Left colon (tissue), 2 donors: ENCODE data around the gene FCMR. TPM values are rescaled to one million over a fixed set of nuclear protein-coding genes. Genes with fewer than 3 reads are reported as not detected.

Experiments used
- ATAC-seq: fragments of 200-7000 bp; cut with Tn5 transposase; one replicate; pipeline ENCODE4 v1.9.1; 2020; ENCODE audit warnings: mild to moderate bottlenecking, moderate library complexity
- DNase-seq, 2 donors: peaks; one replicate each; pipeline ENCODE4 v3.0.0-alpha.2; 2020
- intact Hi-C, 2 donors: fragments of 100-400 bp; cut with DNase I in 1 of 2; cut with micrococcal nuclease in 1 of 2; formaldehyde crosslinking; loops; one replicate each; pipeline versions ENCODE4 v1.11.2 to v1.14.0; 2022; cut with DNase I, micrococcal nuclease
- total RNA-seq, 2 donors: library from RNA; stranded (reverse); fragmentation: NEBNext Ultra II Directional; extraction: Animal tissue kit (Norgen Biotek cat#: 25700); gene quantifications; one replicate each; pipeline ENCODE4 v1.2.1, GENCODE V29; 2021
- donor health status: DM: no; HTN: no; CAD: no.
- donor health status: DM: yes; HTN: yes; CAD: no.

The FCMR gene
- total RNA-seq, 2 donors from 2014 or later = 1.6 to 4.8 TPM

DNA sequence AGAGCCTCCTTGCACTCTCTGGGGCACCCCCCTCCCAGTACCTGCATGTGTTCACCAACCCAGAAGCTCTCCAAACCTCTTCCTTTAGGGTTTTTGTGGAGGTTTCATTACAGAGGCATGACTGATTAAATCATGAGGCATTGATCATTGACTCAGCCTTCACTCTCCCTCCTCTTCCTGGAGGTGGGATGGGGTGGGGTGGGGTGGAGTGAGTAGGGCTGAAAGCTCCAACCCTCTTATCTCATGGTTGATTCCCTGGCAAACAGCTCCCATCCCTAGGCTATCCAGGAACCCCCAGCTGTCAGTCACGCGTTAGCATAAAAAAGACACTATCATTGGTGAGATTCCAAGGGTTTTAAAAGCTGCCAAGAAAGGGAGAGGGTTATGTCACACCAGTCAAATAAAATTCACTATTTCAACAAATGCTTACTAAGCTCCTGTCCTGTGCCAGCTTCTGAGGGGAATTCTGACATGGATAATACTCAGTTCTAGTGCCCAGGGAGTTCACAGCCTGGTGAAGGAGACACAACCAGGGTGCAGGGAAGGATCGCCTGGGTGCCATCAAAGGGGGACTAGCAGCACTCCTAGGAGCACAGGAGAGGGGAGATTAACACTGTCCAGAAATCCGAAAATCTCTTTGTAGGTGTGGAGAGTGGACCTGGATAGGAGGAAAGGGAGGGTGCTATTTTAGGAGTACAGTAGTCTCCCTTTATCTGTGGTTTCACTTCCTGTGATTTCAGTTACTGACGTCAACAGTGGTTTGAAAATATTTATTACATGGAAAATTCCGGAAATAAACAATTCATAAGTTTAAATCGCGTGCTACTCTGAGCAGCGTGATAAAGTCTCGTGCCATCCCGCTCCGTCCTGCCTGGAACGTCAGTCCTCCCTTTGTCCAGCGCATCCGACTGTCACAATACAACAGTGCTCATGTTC, 31.3 kb downstream of the FCMR start:
- ATAC-seq (no peak), DNase-seq (peak in 1 of 2 donors; percentile 35)
- intact Hi-C loops = no loop called here

- intact Hi-C loops = no loop called here
- ATAC-seq (no peak), DNase-seq (no peak)
Measured at GRCh38 chr1:206887701-206888100, 34.0 kb downstream of the FCMR start.

- intact Hi-C loops = no loop called here
- DNase-seq (no peak), ATAC-seq (no peak)
Measured at GRCh38 chr1:206886831-206887230, 34.9 kb downstream of the FCMR start.

GRCh38 chr1:206885341-206886060, 36.2 kb downstream of the FCMR start:
- DNase-seq = no peak
- intact Hi-C loops = no loop called here
- ATAC-seq = no peak

- DNase-seq (no peak), ATAC-seq (no peak)
- intact Hi-C loops = no loop called here
Measured at GRCh38 chr1:206883876-206884275, 37.9 kb downstream of the FCMR start.

DNA sequence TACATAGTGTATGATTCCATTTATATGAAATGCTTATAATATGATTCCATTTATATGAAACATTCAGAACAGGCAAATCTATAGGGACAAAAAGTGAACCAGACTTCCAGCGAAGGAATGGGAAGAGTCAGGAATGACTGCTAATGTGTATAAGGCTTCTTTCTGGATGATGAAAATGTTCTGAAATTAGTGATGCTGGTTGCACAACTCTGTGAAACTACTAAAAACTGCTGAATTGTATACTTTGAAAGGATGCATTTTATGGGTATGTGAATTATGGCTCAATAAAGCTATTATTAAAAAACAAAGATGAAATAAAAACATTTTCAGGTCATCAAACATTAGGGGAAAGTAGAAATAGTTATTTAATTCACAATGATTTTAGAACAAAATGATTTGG, 38.6 kb downstream of the FCMR start:
- intact Hi-C loops = no loop called here
- DNase-seq (no peak), ATAC-seq (no peak)

- no peak for ATAC-seq
- DNase-seq = no peak
- intact Hi-C loops = no loop called here
Measured at GRCh38 chr1:206882555-206882954, 39.2 kb downstream of the FCMR start.

DNA sequence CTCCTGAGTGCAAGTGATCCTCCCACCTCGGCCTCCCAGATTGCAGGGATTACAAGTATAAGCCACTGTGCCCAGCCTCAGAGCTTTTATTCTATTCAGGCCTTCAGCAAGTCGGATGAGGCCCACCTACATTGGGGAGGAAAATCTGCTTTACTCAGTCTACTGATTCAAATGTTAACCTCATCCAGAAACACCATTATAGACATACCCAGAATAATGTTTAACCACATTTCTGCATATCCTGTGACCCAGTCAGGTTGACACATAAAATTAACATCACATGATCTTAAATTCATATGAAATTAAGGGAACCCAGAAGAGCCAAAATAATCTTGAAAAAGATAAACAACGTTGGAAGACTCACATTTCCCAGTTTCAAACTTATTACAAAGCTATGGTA, 41.4 kb downstream of the FCMR start:
- ATAC-seq (no peak), DNase-seq (no peak)
- intact Hi-C loops = no loop called here

- no peak for ATAC-seq
- intact Hi-C loops = no loop called here
- DNase-seq = no peak
Measured at GRCh38 chr1:206878456-206878855, 43.3 kb downstream of the FCMR start.

DNA sequence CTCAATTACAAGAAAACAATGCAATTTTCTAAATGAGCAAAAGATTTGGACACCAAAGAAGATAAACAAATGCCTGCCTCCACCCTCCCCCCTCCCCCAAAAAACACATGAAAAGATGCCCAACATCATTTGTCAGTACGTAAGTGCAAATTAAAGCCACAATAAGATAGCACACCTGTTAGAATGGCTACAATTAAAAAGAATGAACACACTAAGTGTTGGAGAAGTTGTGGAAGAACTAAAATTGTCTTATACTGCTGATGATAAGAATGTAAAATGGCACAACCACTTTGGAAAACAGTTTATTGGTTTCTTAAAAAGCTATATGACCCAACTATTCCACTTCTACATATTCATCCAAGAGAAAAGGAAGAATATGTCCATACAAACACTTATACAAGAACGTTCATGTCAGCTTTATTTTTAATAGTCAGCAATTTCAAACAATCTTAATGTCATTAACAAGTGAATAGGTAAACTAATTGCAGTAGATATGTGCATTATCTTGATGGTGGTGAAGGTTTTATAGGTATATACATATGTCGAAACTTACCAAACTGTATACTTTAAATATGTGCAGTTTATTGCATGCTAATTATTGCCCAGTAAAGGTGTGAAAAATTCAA, 45.9 kb downstream of the FCMR start:
- DNase-seq (no peak), ATAC-seq (no peak)
- intact Hi-C loops = no loop called here

DNA sequence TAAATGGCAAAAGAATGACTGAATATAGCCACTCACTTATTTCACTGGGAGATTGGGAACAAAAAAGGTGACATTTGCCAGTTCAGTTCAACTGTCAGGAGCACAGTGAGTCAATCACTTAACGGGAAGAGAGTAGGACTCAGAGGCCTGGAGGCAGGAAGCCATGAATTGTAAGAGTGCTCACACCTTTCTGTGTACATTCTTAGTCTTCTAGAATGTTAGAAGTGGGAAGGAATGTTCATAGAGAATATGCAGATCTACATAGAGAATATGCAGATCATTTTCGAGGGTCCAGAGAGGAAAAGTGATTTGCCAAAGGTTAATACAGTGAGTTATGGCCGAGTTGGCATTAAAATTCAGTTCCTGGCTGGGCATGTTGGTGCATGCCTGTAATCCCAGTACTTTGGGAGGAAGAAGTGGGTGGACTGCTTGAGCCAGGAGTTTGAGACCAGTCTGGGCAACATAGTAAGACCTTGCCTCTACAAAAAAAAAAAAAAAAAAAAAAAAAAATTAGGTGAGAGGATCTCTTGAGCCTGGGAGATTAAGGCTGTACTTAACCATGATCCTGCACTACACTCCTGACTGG, 48.0 kb downstream of the FCMR start:
- DNase-seq = no peak
- ATAC-seq = no peak
- intact Hi-C loops = no loop called here

DNA sequence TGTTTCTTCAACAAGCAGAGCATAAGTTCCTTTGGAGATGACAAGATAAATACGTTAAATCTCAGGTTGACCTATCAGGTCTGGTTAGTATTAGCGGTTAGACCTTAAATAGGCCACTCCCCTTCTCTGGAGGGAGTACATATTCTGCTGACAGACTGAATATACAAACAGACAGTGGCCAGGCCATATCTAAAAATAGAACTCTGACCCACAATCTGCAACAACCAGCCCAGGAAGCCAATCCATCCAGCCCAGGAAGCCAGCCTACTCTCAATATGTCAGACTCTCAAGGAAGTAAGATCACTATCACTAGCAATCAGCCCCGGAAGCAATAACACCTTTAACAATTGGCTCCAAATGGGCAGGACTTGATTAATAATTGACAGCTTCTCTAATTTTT, 49.6 kb downstream of the FCMR start:
- DNase-seq (no peak), ATAC-seq (no peak)
- intact Hi-C loops = no loop called here

DNA sequence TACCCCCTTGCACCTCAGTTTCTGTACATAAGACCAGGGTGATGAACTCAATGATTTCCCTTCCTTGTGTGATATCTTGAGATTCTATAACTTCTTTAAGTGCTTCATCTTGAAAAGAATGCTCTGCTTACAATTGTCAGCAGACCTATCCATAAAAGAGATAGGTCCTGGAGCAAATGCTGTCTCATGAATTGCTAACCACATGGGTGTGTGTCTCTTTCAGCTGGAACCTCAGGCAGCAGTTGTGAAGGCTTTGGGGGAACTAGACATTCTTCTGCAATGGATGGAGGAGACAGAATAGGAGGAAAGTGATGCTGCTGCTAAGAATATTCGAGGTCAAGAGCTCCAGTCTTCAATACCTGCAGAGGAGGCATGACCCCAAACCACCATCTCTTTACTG, 53.5 kb downstream of the FCMR start:
- no peak for ATAC-seq
- DNase-seq = no peak
- intact Hi-C loops = loop anchor here in 1 of 2 donors (2.0 kb wide), 1 partner anchor 35 kb away; no protein-coding TSS in a partner anchor

DNA sequence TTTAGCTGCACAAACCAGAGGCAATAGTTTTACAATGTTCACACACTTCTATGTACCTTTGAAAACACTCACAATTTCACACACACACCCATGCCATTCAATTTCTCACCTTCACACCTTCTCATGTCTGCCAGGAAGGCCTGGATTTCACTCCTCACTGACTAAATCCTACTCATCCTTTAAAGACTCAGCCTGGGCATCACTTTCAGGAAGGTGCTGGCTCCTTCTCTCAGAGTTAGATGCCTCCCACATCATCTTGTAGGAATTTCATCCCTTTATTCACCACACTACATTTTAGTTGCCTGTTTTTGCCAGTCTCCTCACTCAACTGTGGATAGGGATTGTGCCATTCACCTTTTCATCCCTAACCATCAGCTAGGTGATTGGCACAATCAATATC, 54.0 kb downstream of the FCMR start:
- ATAC-seq = no peak
- DNase-seq = no peak
- intact Hi-C loops = loop anchor here in 1 of 2 donors (2.0 kb wide), 1 partner anchor 35 kb away; no protein-coding TSS in a partner anchor

DNA sequence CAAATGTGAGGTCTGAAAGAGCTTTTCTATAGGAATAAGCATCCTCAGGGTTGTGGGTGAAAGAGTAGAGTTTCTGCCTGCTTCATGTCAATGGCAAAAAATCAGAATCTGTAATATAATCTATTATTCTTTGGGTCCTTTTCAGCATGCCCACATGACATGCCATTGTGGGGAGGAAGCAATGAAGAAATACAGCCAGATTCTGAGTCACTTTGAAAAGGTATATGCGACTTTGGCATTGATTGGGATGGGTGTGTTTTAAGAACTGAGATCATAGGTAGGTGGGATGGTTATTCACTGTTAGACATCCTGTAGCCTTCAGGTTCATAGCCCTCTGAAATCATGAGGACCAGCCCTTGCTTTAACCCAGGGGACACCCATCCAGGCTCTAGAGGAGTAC, 54.5 kb downstream of the FCMR start:
- intact Hi-C loops = no loop called here
- ATAC-seq (no peak), DNase-seq (no peak)

GRCh38 chr1:206866062-206866461, 55.7 kb downstream of the FCMR start:
- DNase-seq (no peak), ATAC-seq (no peak)
- intact Hi-C loops = no loop called here

DNA sequence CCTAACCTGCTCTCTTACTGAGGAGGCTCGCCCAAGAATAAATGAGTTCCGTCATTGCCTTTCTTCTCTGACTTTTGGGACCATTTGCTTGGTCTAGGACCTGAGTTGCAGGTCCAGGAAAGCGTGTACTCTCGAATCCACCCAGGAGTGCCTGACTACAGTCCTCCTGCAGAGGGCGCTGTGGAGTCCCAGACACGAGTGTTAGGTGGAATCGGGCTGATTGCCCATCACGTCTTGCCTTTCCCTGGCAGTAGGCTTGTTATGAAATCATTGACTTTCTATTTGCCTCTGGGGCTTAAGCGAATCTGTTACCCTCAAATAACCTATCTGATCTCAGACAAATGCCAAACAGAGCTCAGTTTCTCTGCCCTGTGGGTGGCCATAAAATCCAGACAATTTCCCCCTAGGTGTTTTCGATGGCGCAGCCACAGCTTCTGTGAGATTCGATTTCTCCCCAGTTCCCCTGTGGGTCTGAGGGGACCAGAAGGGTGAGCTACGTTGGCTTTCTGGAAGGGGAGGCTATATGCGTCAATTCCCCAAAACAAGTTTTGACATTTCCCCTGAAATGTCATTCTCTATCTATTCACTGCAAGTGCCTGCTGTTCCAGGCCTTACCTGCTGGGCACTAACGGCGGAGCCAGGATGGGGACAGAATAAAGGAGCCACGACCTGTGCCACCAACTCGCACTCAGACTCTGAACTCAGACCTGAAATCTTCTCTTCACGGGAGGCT, 56.6 kb downstream of the FCMR start, which contains the start of gene IL20:
TSS of gene IL20 (plus strand) at position 685 of the 733 bp plus-strand sequence. CDS start 230 bp downstream, outside the sequence.
- intact Hi-C loops = no loop called here
- ATAC-seq (peak; percentile 77), DNase-seq (peak; percentile 67 to 84)

GRCh38 chr1:206863266-206863665, 58.5 kb downstream of the FCMR start:
- ATAC-seq = no peak
- intact Hi-C loops = no loop called here
- DNase-seq = no peak

DNA sequence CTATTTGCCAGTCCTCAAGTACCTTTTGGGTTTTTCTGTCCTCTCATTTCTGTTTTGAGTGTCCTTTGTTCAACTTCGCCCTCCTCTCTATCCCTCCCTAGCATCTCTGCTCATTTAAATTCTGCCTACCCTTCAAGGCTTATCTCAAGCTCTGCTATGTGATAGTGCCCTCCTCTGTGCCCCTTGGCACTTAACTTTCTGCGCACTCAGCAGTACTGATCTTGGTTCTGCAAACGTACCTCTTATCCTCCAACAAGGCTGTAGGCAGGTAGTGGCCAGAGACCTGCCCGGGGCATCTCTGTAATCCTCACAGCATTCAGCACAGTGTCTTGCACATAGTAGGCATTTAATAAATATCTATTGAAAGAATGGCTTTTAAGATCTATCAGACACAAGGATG, 61.6 kb downstream of the FCMR start:
- ATAC-seq = no peak
- intact Hi-C loops = no loop called here

More for the DNA sequence above, 61.6 kb downstream of the FCMR start:
- DNase-seq = no peak
